Smooth muscle cell (in vitro differentiated cells): Measurements from ENCODE around the gene JPH3. TPM values are rescaled to one million over a fixed set of nuclear protein-coding genes. Genes with fewer than 3 reads are reported as not detected.

Experiments
- DNase-seq: peaks from one replicate; lab custom pipeline; 2025; ENCODE audit not compliant: unreplicated experiment; lab: John Stamatoyannopoulos, UW
- H2AFZ ChIP-seq: fragments of 200-600 bp; sonication (generic); 2 replicates; pipeline ENCODE4 v1.6.0; 2016; ENCODE audit warnings: antibody characterized with exemption, low read depth, mild to moderate bottlenecking
- H3F3A ChIP-seq: fragments of 200-600 bp; sonication (generic); 2 replicates; pipeline ENCODE4 v1.6.0; 2017; ENCODE audit warnings: antibody characterized with exemption, low read depth
- H3K27ac ChIP-seq: fragments of 200-600 bp; sonication (generic); 2 replicates; pipeline ENCODE4 v1.5.1; 2016; ENCODE audit warnings: low read depth, mild to moderate bottlenecking
- H3K27me3 ChIP-seq: fragments of 200-600 bp; sonication (generic); 2 replicates; pipeline ENCODE4 v1.6.1; 2016; ENCODE audit warnings: low read depth, mild to moderate bottlenecking
- H3K36me3 ChIP-seq: fragments of 200-600 bp; sonication (generic); 2 replicates; pipeline ENCODE4 v1.5.1; 2016; ENCODE audit warnings: low read depth
- H3K4me1 ChIP-seq: fragments of 200-600 bp; sonication (generic); 2 replicates; pipeline ENCODE4 v1.5.1; 2016; ENCODE audit warnings: low read depth
- H3K4me2 ChIP-seq: fragments of 200-600 bp; sonication (generic); 2 replicates; pipeline ENCODE4 v1.6.0; 2016; ENCODE audit warnings: mild to moderate bottlenecking
- H3K4me3 ChIP-seq: fragments of 200-600 bp; sonication (generic); 2 replicates; pipeline ENCODE4 v1.5.1; 2016; ENCODE audit warnings: mild to moderate bottlenecking
- H3K79me2 ChIP-seq: fragments of 200-600 bp; sonication (generic); 2 replicates; pipeline ENCODE4 v1.6.0; 2016; ENCODE audit warnings: low read depth, mild to moderate bottlenecking
- H3K9ac ChIP-seq: fragments of 200-600 bp; sonication (generic); 2 replicates; pipeline ENCODE4 v1.6.0; 2016; ENCODE audit warnings: low read depth
- H3K9me3 ChIP-seq: fragments of 200-600 bp; sonication (generic); replicated peaks from 2 replicates; pipeline ENCODE4 v1.5.1; 2016; ENCODE audit warnings: low read depth
- H4K20me1 ChIP-seq: fragments of 200-600 bp; sonication (generic); 2 replicates; pipeline ENCODE4 v1.6.0; 2016; ENCODE audit warnings: low read depth
- WGBS: methylation state at CpG from one replicate; pipeline ENCODE4 v1.1.7; 2016; ENCODE audit warnings: low lambda C conversion rate; 5-methylcytosine and 5-hydroxymethylcytosine counted together
- polyA plus RNA-seq: library from polyadenylated mRNA; unstranded; fragments of >200 nt; fragmentation: Nextera tagmentation; extraction: Ambion mirVana; gene quantifications from 2 replicates; pipeline ENCODE4 v1.2.1, GENCODE V29; 2016
- total RNA-seq: library from RNA; depleted of rRNA; stranded (reverse); fragments of >200 nt; gene quantifications from 2 replicates; pipeline ENCODE4 v1.2.3, GENCODE V29; 2014
- TF ChIP-seq, protein P1 (sequence below): fragments of 200-600 bp; sonication (generic); IDR thresholded peaks from 2 replicates; pipeline ENCODE4 v1.5.1; 2017; ENCODE audit warnings: borderline replicate concordance, mild to moderate bottlenecking, antibody characterized with exemption; ENCODE audit not compliant: insufficient read depth, poor library complexity, severe bottlenecking

Gene JPH3
- total and polyA plus RNA-seq, 2 experiments from 2014 or later, result 2.1 to 2.4 TPM

- peaks cover 4% of the 10 kb centered on the region for H3K4me1 ChIP-seq
- DNase-seq, result no peak
- H3K79me2 ChIP-seq, result no peaks in the 10 kb centered on the region
- H4K20me1 ChIP-seq, result no peaks in the 10 kb centered on the region
- H3K27me3 ChIP-seq, result peaks cover 31% of the 10 kb centered on the region
- H3K36me3 ChIP-seq, result no peaks in the 10 kb centered on the region
- 94% methylated on average over 6 of the region's 6 CpGs for WGBS
- H3K4me3 ChIP-seq, result no peak overlapping the region
- no peak overlapping the region for H3K9ac ChIP-seq
- H3K9me3 ChIP-seq, result no peaks in the 10 kb centered on the region
- H3F3A ChIP-seq, result no peaks in the 10 kb centered on the region
- H2AFZ ChIP-seq, result no peak overlapping the region
- H3K27ac ChIP-seq, result no peak overlapping the region
- no peak overlapping the region for H3K4me2 ChIP-seq
- TF ChIP-seq, protein P1, sequence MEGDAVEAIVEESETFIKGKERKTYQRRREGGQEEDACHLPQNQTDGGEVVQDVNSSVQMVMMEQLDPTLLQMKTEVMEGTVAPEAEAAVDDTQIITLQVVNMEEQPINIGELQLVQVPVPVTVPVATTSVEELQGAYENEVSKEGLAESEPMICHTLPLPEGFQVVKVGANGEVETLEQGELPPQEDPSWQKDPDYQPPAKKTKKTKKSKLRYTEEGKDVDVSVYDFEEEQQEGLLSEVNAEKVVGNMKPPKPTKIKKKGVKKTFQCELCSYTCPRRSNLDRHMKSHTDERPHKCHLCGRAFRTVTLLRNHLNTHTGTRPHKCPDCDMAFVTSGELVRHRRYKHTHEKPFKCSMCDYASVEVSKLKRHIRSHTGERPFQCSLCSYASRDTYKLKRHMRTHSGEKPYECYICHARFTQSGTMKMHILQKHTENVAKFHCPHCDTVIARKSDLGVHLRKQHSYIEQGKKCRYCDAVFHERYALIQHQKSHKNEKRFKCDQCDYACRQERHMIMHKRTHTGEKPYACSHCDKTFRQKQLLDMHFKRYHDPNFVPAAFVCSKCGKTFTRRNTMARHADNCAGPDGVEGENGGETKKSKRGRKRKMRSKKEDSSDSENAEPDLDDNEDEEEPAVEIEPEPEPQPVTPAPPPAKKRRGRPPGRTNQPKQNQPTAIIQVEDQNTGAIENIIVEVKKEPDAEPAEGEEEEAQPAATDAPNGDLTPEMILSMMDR, result no peak
These were observed 4.9 kb upstream of the JPH3 start for GRCh38 chr16:87597324-87597830.

DNA sequence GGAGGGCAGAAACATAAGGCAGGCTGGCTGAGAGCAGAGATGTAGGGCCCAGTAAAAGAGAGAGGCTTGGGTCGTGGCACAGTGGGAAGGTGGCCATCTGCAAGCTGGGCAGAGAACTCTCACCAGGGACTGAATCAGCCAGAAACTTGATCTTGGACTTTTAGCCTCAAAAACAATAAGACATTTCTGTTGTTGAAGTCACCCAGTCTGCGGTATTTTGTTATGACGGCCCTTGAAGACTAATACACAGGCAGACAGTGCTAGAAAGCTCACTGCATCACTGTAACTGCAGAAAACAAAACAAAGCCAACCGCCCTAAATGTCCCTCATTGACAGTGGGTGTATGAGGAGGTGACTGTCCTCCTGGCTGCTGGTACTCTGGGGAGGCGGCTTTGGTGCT, 3.9 kb upstream of the JPH3 start:
- no peak overlapping the region for H3K4me3 ChIP-seq
- WGBS, result 84% methylated on average over 5 of the region's 5 CpGs
- peaks cover under 1% of the 10 kb centered on the region for H4K20me1 ChIP-seq
- no peak overlapping the region for H3K4me2 ChIP-seq
- H3K9me3 ChIP-seq, result no peaks in the 10 kb centered on the region
- H3K79me2 ChIP-seq, result no peaks in the 10 kb centered on the region
- H3K4me1 ChIP-seq, result peaks cover 10% of the 10 kb centered on the region
- H3K36me3 ChIP-seq, result no peaks in the 10 kb centered on the region
- TF ChIP-seq, protein P1, result no peak
- no peak overlapping the region for H3K9ac ChIP-seq
- no peaks in the 10 kb centered on the region for H3F3A ChIP-seq
- no peak overlapping the region for H2AFZ ChIP-seq
- DNase-seq, result no peak
- H3K27me3 ChIP-seq, result peaks cover 38% of the 10 kb centered on the region
- H3K27ac ChIP-seq, result no peak overlapping the region

DNA sequence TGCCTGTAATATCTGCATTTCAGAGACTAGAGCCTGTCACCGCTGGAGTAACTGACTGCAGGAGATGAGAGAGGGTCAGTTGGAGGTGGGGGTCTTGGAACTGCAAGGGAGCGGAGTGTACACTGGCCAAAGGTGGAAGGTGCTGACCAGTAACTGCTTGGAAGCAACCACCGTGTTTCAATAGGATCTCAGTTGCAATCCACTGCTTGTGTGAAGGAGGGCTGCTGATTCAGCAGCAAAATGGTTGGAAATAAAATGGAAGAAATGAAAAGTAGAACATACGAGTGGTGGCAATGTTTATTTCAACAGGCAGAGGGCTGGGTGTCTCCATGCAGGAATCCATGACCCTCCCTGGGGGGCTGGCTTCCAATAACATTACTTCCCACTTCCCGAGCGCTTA, 2.1 kb upstream of the JPH3 start:
- H3K79me2 ChIP-seq, result no peaks in the 10 kb centered on the region
- no peaks in the 10 kb centered on the region for H3K9me3 ChIP-seq
- no peaks in the 10 kb centered on the region for H3K36me3 ChIP-seq
- H3K27me3 ChIP-seq, result peaks cover 40% of the 10 kb centered on the region
- H3K4me3 ChIP-seq, result no peak overlapping the region
- H3K4me1 ChIP-seq, result peaks cover 23% of the 10 kb centered on the region
- TF ChIP-seq, protein P1, result no peak
- no peak overlapping the region for H3K9ac ChIP-seq
- peaks cover 19% of the 10 kb centered on the region for H4K20me1 ChIP-seq
- no peaks in the 10 kb centered on the region for H3F3A ChIP-seq
- DNase-seq, result no peak
- H3K27ac ChIP-seq, result no peak overlapping the region
- no peak overlapping the region for H2AFZ ChIP-seq
- no peak overlapping the region for H3K4me2 ChIP-seq
- 92% methylated on average over 6 of the region's 6 CpGs for WGBS

DNA sequence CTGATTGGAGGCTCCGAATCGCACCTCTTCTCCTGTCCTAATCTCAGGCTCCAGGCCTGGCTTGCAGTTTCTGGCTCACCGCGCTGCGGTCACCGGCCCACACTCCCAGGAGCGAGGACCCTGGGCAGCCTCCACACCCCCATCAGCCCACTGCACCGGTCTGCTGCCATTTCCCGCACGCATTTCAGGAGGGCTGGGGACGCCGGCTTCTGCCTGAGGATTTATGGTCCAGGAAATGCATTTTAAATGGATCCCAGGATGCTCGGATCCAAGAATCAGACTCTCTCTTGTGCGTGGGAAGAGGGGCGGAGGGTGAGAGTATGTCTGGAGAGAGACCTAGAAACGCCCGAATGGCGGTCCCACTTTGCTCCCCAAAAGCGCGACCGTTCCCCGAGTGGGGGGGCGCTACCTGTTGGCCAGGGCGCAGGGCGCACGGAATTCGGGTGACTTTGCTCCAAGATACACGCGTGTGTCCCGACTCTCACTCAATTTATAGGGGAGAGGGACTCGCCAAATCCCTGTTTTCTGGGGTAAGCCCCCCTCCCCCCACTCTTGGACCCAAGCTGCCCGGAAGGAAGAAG, 817 bp upstream of the JPH3 start:
- H3K27ac ChIP-seq, result no peak overlapping the region
- peak overlapping the region; percentile 51 for H3K4me3 ChIP-seq
- H2AFZ ChIP-seq, result no peak overlapping the region
- H3K36me3 ChIP-seq, result no peaks in the 10 kb centered on the region
- H3F3A ChIP-seq, result no peaks in the 10 kb centered on the region
- 14% methylated on average over 32 of the region's 32 CpGs for WGBS
- no peak overlapping the region for H3K9ac ChIP-seq
- TF ChIP-seq, protein P1, result no peak
- H3K79me2 ChIP-seq, result no peaks in the 10 kb centered on the region
- peak overlapping the region; percentile 84 for H3K4me2 ChIP-seq
- H4K20me1 ChIP-seq, result peaks cover 31% of the 10 kb centered on the region
- H3K4me1 ChIP-seq, result peaks cover 23% of the 10 kb centered on the region
- peaks cover 30% of the 10 kb centered on the region for H3K27me3 ChIP-seq
- DNase-seq, result no peak
- no peaks in the 10 kb centered on the region for H3K9me3 ChIP-seq
